CD4-positive, CD25-positive, alpha-beta regulatory T cell (primary cell): ENCODE data around the gene STARD13. TPM values are rescaled to one million over a fixed set of nuclear protein-coding genes. Genes with fewer than 3 reads are reported as not detected.

Experiments used
- ATAC-seq, 2 donors: fragments of 150-1000 bp; cut with Tn5 transposase; one replicate each; pipeline ENCODE4 v1.10.0; 2021; ENCODE audit warnings: low read depth in 2 of 2, moderate number of reproducible peaks in 2 of 2, moderate library complexity in 1 of 2
- DNase-seq, 3 donors: peaks; one replicate each; pipeline versions ENCODE4 v3.0.0 to v3.0.0-alpha.2; 2012 to 2022; ENCODE audit warnings: mixed read lengths in 1 of 3
- H3K27ac ChIP-seq: one replicate; pipeline ENCODE4 v1.7.0; 2013; ENCODE audit warnings: mild to moderate bottlenecking, low read length; ENCODE audit not compliant: insufficient read depth, poor library complexity, severe bottlenecking
- H3K27me3 ChIP-seq: one replicate; pipeline ENCODE4 v1.7.0; 2013; ENCODE audit warnings: low read length; ENCODE audit not compliant: control insufficient read depth, insufficient read depth
- H3K36me3 ChIP-seq: one replicate; pipeline ENCODE4 v1.7.0; 2013; ENCODE audit warnings: mild to moderate bottlenecking, low read length, moderate library complexity; ENCODE audit not compliant: control insufficient read depth, insufficient read depth
- H3K4me1 ChIP-seq: 2 replicates; pipeline ENCODE4 v1.7.0; 2013; ENCODE audit warnings: mild to moderate bottlenecking, low read length; ENCODE audit not compliant: insufficient read depth, control insufficient read depth, poor library complexity, severe bottlenecking
- H3K4me3 ChIP-seq: one replicate; pipeline ENCODE4 v1.7.0; 2013; ENCODE audit warnings: low read depth, mild to moderate bottlenecking, low read length, moderate library complexity
- H3K9me3 ChIP-seq, 2 experiments: 1 replicate in 1 of 2; 2 replicates in 1 of 2; pipeline ENCODE4 v1.7.0; 2013; ENCODE audit warnings: low read length in 2 of 2, mild to moderate bottlenecking in 1 of 2, moderate library complexity in 1 of 2; ENCODE audit not compliant: control insufficient read depth in 2 of 2
- H3K27ac Mint-ChIP-seq, 3 donors: one replicate each; pipeline ENCODE4 v1.8.0; 2020 to 2022; ENCODE audit warnings: mild to moderate bottlenecking in 3 of 3, mixed read lengths in 3 of 3, moderate library complexity in 2 of 3
- H3K27me3 Mint-ChIP-seq: one replicate; pipeline ENCODE4 v1.8.0; 2022; ENCODE audit warnings: mild to moderate bottlenecking, mixed read lengths
- H3K36me3 Mint-ChIP-seq: one replicate; pipeline ENCODE4 v1.8.0; 2020; ENCODE audit warnings: mixed read lengths
- H3K4me1 Mint-ChIP-seq, 4 donors: one replicate each; pipeline ENCODE4 v1.8.0; 2020 to 2022; ENCODE audit warnings: mixed read lengths in 4 of 4, mild to moderate bottlenecking in 1 of 4
- H3K4me3 Mint-ChIP-seq, 4 donors: one replicate each; pipeline ENCODE4 v1.8.0; 2020 to 2022; ENCODE audit warnings: mild to moderate bottlenecking in 4 of 4, mixed read lengths in 4 of 4, moderate library complexity in 3 of 4
- H3K9me3 Mint-ChIP-seq, 7 donors: one replicate each; pipeline ENCODE4 v1.8.0; 2020 to 2022; ENCODE audit warnings: mixed read lengths in 7 of 7, mild to moderate bottlenecking in 3 of 7, moderate library complexity in 2 of 7
- polyA plus RNA-seq, 4 donors: library from polyadenylated mRNA; unstranded; fragments of 300-500 nt; fragmentation: Illumina TruSeq; gene quantifications; one replicate each; pipeline ENCODE4 v1.2.3, GENCODE V29; 2021
- total RNA-seq: library from RNA; stranded (reverse); gene quantifications from one replicate; pipeline ENCODE4 v1.2.3, GENCODE V29; 2022

STARD13 gene
- total and polyA plus RNA-seq, 5 donors from 2014 or later, result not detected

- Mint-ChIP-seq H3K36me3 (no peaks in the 10 kb centered on the region), H3K27me3 (peaks cover 12% of the 10 kb centered on the region), H3K27ac (no peak overlapping the region), H3K4me3 (no peak overlapping the region), H3K4me1 (no peaks in the 10 kb centered on the region), H3K9me3 (peaks cover 0 to 2% (median 0%) of the 10 kb centered on the region in 7 donors)
- H3K4me3 ChIP-seq, result no peak overlapping the region
- peaks cover 5% of the 10 kb centered on the region for H3K27me3 ChIP-seq
- H3K36me3 ChIP-seq, result no peaks in the 10 kb centered on the region
- H3K4me1 ChIP-seq, result no peaks in the 10 kb centered on the region
- no peak overlapping the region for H3K27ac ChIP-seq
- H3K9me3 ChIP-seq, result no peaks in the 10 kb centered on the region
- DNase-seq, result no peak
- ATAC-seq, result no peak
These were observed 109.6 kb downstream of the STARD13 start for GRCh38 chr13:33175991-33176390.

- no peak for ATAC-seq
- DNase-seq, result no peak
- Mint-ChIP-seq H3K4me1 (no peaks in the 10 kb centered on the region), H3K9me3 (peaks cover 0 to 2% (median 0%) of the 10 kb centered on the region in 7 donors), H3K27ac (no peak overlapping the region), H3K4me3 (no peak overlapping the region), H3K27me3 (peaks cover 15% of the 10 kb centered on the region), H3K36me3 (no peaks in the 10 kb centered on the region)
- Histone ChIP-seq H3K4me1 (no peaks in the 10 kb centered on the region), H3K27ac (no peak overlapping the region), H3K27me3 (peaks cover 5% of the 10 kb centered on the region), H3K4me3 (no peak overlapping the region), H3K36me3 (no peaks in the 10 kb centered on the region), H3K9me3 (no peaks in the 10 kb centered on the region)
These were observed 110.6 kb downstream of the STARD13 start for GRCh38 chr13:33174931-33175330.

GRCh38 chr13:33174491-33174890 lies 111.1 kb downstream of the STARD13 start:
- Mint-ChIP-seq H3K36me3 (no peaks in the 10 kb centered on the region), H3K4me3 (no peak overlapping the region), H3K27ac (no peak overlapping the region), H3K4me1 (no peaks in the 10 kb centered on the region), H3K27me3 (peaks cover 18% of the 10 kb centered on the region), H3K9me3 (peaks cover 0 to 1% (median 0%) of the 10 kb centered on the region in 7 donors)
- no peaks in the 10 kb centered on the region for H3K9me3 ChIP-seq
- DNase-seq, result no peak
- H3K4me1 ChIP-seq, result no peaks in the 10 kb centered on the region
- H3K36me3 ChIP-seq, result no peaks in the 10 kb centered on the region
- H3K27me3 ChIP-seq, result peaks cover 5% of the 10 kb centered on the region
- no peak overlapping the region for H3K4me3 ChIP-seq
- H3K27ac ChIP-seq, result no peak overlapping the region
- ATAC-seq, result no peak

GRCh38 chr13:33172911-33173310 lies 112.6 kb downstream of the STARD13 start:
- DNase-seq (no peak), ATAC-seq (no peak)
- H3K4me3 Mint-ChIP-seq, result no peak overlapping the region
- no peaks in the 10 kb centered on the region for H3K4me1 ChIP-seq
- H3K27ac Mint-ChIP-seq, result no peak overlapping the region
- H3K27ac ChIP-seq, result no peak overlapping the region
- H3K27me3 ChIP-seq, result peaks cover 5% of the 10 kb centered on the region
- no peaks in the 10 kb centered on the region for H3K9me3 ChIP-seq
- H3K9me3 Mint-ChIP-seq, result peaks cover 0 to 1% (median 0%) of the 10 kb centered on the region in 7 donors
- H3K36me3 ChIP-seq, result no peaks in the 10 kb centered on the region
- H3K36me3 Mint-ChIP-seq, result no peaks in the 10 kb centered on the region
- H3K4me3 ChIP-seq, result no peak overlapping the region
- H3K4me1 Mint-ChIP-seq, result no peaks in the 10 kb centered on the region
- H3K27me3 Mint-ChIP-seq, result peaks cover 20% of the 10 kb centered on the region

- ATAC-seq (no peak), DNase-seq (no peak)
- Mint-ChIP-seq H3K36me3 (no peaks in the 10 kb centered on the region), H3K9me3 (peaks cover 0 to 1% (median 0%) of the 10 kb centered on the region in 7 donors), H3K4me3 (no peak overlapping the region), H3K4me1 (no peaks in the 10 kb centered on the region), H3K27ac (no peak overlapping the region), H3K27me3 (peaks cover 20% of the 10 kb centered on the region)
- no peak overlapping the region for H3K4me3 ChIP-seq
- H3K27ac ChIP-seq, result no peak overlapping the region
- H3K9me3 ChIP-seq, result no peaks in the 10 kb centered on the region
- H3K27me3 ChIP-seq, result peaks cover 5% of the 10 kb centered on the region
- H3K36me3 ChIP-seq, result no peaks in the 10 kb centered on the region
- H3K4me1 ChIP-seq, result no peaks in the 10 kb centered on the region
These were observed 113.2 kb downstream of the STARD13 start for GRCh38 chr13:33172400-33172799.

GRCh38 chr13:33169273-33169980 lies 116.1 kb downstream of the STARD13 start:
- H3K9me3 Mint-ChIP-seq, result peaks cover 0 to 1% (median 0%) of the 10 kb centered on the region in 7 donors
- no peak overlapping the region for H3K4me3 Mint-ChIP-seq
- H3K4me1 ChIP-seq, result no peaks in the 10 kb centered on the region
- H3K4me3 ChIP-seq, result no peak overlapping the region
- no peaks in the 10 kb centered on the region for H3K4me1 Mint-ChIP-seq
- peaks cover 5% of the 10 kb centered on the region for H3K27me3 ChIP-seq
- no peak for DNase-seq
- H3K27ac ChIP-seq, result no peak overlapping the region
- no peaks in the 10 kb centered on the region for H3K36me3 Mint-ChIP-seq
- no peaks in the 10 kb centered on the region for H3K9me3 ChIP-seq
- no peaks in the 10 kb centered on the region for H3K36me3 ChIP-seq
- H3K27me3 Mint-ChIP-seq, result peaks cover 15% of the 10 kb centered on the region
- no peak overlapping the region for H3K27ac Mint-ChIP-seq
- ATAC-seq, result no peak

- H3K36me3 Mint-ChIP-seq, result no peaks in the 10 kb centered on the region
- Histone ChIP-seq H3K9me3 (no peaks in the 10 kb centered on the region), H3K27ac (no peak overlapping the region), H3K36me3 (no peaks in the 10 kb centered on the region), H3K4me3 (no peak overlapping the region), H3K27me3 (peaks cover 5% of the 10 kb centered on the region), H3K4me1 (no peaks in the 10 kb centered on the region)
- no peak overlapping the region for H3K4me3 Mint-ChIP-seq
- ATAC-seq (no peak), DNase-seq (no peak)
- H3K4me1 Mint-ChIP-seq, result no peaks in the 10 kb centered on the region
- peaks cover 15% of the 10 kb centered on the region for H3K27me3 Mint-ChIP-seq
- peaks cover 0 to 1% (median 0%) of the 10 kb centered on the region in 7 donors for H3K9me3 Mint-ChIP-seq
- no peak overlapping the region for H3K27ac Mint-ChIP-seq
These were observed 117.1 kb downstream of the STARD13 start for GRCh38 chr13:33168321-33168960.

GRCh38 chr13:33167491-33167890 lies 118.1 kb downstream of the STARD13 start:
- peaks cover 5% of the 10 kb centered on the region for H3K27me3 ChIP-seq
- no peak for ATAC-seq
- Mint-ChIP-seq H3K27me3 (peaks cover 15% of the 10 kb centered on the region), H3K4me3 (no peak overlapping the region), H3K36me3 (no peaks in the 10 kb centered on the region), H3K9me3 (peaks cover 0 to 6% (median 1%) of the 10 kb centered on the region in 7 donors), H3K27ac (no peak overlapping the region), H3K4me1 (no peaks in the 10 kb centered on the region)
- H3K36me3 ChIP-seq, result no peaks in the 10 kb centered on the region
- H3K4me1 ChIP-seq, result no peaks in the 10 kb centered on the region
- H3K9me3 ChIP-seq, result peaks cover 0 to 2% of the 10 kb centered on the region in 2 experiments
- no peak overlapping the region for H3K4me3 ChIP-seq
- no peak for DNase-seq
- H3K27ac ChIP-seq, result no peak overlapping the region
